Hepatocyte (in vitro differentiated cells): ENCODE results near the gene TERB2. TPM values are rescaled to one million over a fixed set of nuclear protein-coding genes. Genes with fewer than 3 reads are reported as not detected.
A peak's percentile ranks its signal among the peaks of the same experiment; 100 is the strongest.
"Not testable (repeated sequence)": the region's sequence is repeated elsewhere in the genome, so short reads cannot be mapped to it uniquely, and the experiment has no call there.

Experiments
- DNase-seq: peaks from one replicate; pipeline ENCODE4 v3.0.0-alpha.2; 2016; ENCODE audit warnings: low spot score
- H2AFZ ChIP-seq: fragments of 200-600 bp; sonication (generic); 2 replicates; pipeline ENCODE4 v1.6.0; 2016; ENCODE audit warnings: antibody characterized with exemption, mild to moderate bottlenecking
- H3K27ac ChIP-seq: fragments of 200-600 bp; sonication (generic); 2 replicates; pipeline ENCODE4 v1.5.1; 2016; ENCODE audit warnings: mild to moderate bottlenecking
- H3K27me3 ChIP-seq: fragments of 200-600 bp; sonication (generic); 2 replicates; pipeline ENCODE4 v1.6.1; 2016
- H3K36me3 ChIP-seq: fragments of 200-600 bp; sonication (generic); replicated peaks from 2 replicates; pipeline ENCODE4 v1.5.1; 2016; ENCODE audit warnings: low read depth; ENCODE audit not compliant: insufficient read depth
- H3K4me1 ChIP-seq: fragments of 200-600 bp; sonication (generic); 2 replicates; pipeline ENCODE4 v1.5.1; 2016; ENCODE audit warnings: mild to moderate bottlenecking, moderate library complexity; ENCODE audit not compliant: insufficient read depth
- H3K4me2 ChIP-seq: fragments of 200-600 bp; sonication (generic); 2 replicates; pipeline ENCODE4 v1.6.0; 2016
- H3K4me3 ChIP-seq: fragments of 200-600 bp; sonication (generic); 2 replicates; pipeline ENCODE4 v1.5.1; 2016; ENCODE audit warnings: mild to moderate bottlenecking
- H3K79me2 ChIP-seq: fragments of 200-600 bp; sonication (generic); 2 replicates; pipeline ENCODE4 v1.6.0; 2017; ENCODE audit warnings: mild to moderate bottlenecking
- H3K9me2 ChIP-seq: fragments of 200-600 bp; sonication (generic); replicated peaks from 2 replicates; pipeline ENCODE4 v1.6.0; 2017; ENCODE audit warnings: mild to moderate bottlenecking; ENCODE audit not compliant: insufficient read depth
- H3K9me3 ChIP-seq: fragments of 200-600 bp; sonication (generic); 2 replicates; pipeline ENCODE4 v1.5.1; 2016; ENCODE audit warnings: low read depth, mild to moderate bottlenecking
- H4K20me1 ChIP-seq: fragments of 200-600 bp; sonication (generic); 2 replicates; pipeline ENCODE4 v1.6.0; 2016; ENCODE audit warnings: mild to moderate bottlenecking; ENCODE audit not compliant: insufficient read depth, poor library complexity, severe bottlenecking
- CTCF ChIP-seq: fragments of 200-600 bp; sonication (generic); IDR thresholded peaks from 2 replicates; pipeline ENCODE4 v1.5.1; 2016; ENCODE audit warnings: antibody characterized with exemption, mild to moderate bottlenecking; ENCODE audit not compliant: poor library complexity
- EZH2 ChIP-seq: fragments of 200-600 bp; sonication (generic); IDR thresholded peaks from 2 replicates; pipeline ENCODE4 v1.6.1; 2016; ENCODE audit warnings: antibody characterized with exemption, mild to moderate bottlenecking, borderline replicate concordance
- EZH2phosphoT487 ChIP-seq: fragments of 200-600 bp; sonication (generic); IDR thresholded peaks from one replicate; pipeline ENCODE4 v1.6.1; 2018; ENCODE audit warnings: antibody characterized with exemption, mild to moderate bottlenecking, low read depth, moderate library complexity; ENCODE audit not compliant: unreplicated experiment, severe bottlenecking
- WGBS: methylation state at CpG from one replicate; pipeline ENCODE4 v1.1.6; 2016; ENCODE audit warnings: low lambda C conversion rate; ENCODE audit errors: missing lambda C conversion rate; 5-methylcytosine and 5-hydroxymethylcytosine counted together
- polyA plus RNA-seq: library from polyadenylated mRNA; unstranded; fragments of >200 nt; fragmentation: Nextera tagmentation; extraction: Ambion mirVana; gene quantifications from 2 replicates; pipeline ENCODE4 v1.2.1, GENCODE V29; 2016
- total RNA-seq: library from RNA; depleted of rRNA; stranded (reverse); fragments of >200 nt; gene quantifications from 2 replicates; pipeline ENCODE4 v1.2.3, GENCODE V29; 2014

TERB2 gene
- total and polyA plus RNA-seq, 2 experiments from 2014 or later, result not detected

- TF ChIP-seq EZH2phosphoT487 (no peak), EZH2 (no peak), CTCF (no peak)
- Histone ChIP-seq H3K36me3 (no peaks in the 10 kb centered on the region), H3K27me3 (no peaks in the 10 kb centered on the region), H3K9me2 (no peaks in the 10 kb centered on the region), H3K4me3 (peak within 1 kb of the TSS; percentile 49), H4K20me1 (no peaks in the 10 kb centered on the region), H3K4me2 (peak within 1 kb of the TSS; percentile 88), H3K9me3 (no peaks in the 10 kb centered on the region), H3K4me1 (peaks cover 12% of the 10 kb centered on the region), H3K27ac (peak within 1 kb of the TSS; percentile 76), H3K79me2 (peaks cover 29% of the 10 kb centered on the region), H2AFZ (peak within 1 kb of the TSS; percentile 82)
- under 1% methylated on average over 26 of the region's 48 CpGs for WGBS
- peak; percentile 98 for DNase-seq
Observed at GRCh38 chr15:45022871-45023658, 66.6 kb downstream of the TERB2 start, which contains the start of gene SORD. Gene SORD (plus strand): TSS chr15:45023195. CDS start chr15:45023284, 89 bp downstream.

- 12% methylated on average over 4 of the region's 4 CpGs for WGBS
- Histone ChIP-seq H4K20me1 (no peaks in the 10 kb centered on the region), H3K27me3 (no peaks in the 10 kb centered on the region), H3K27ac (peak overlapping the region; percentile 76), H3K9me2 (no peaks in the 10 kb centered on the region), H3K4me2 (peak overlapping the region; percentile 88), H3K36me3 (no peaks in the 10 kb centered on the region), H3K79me2 (peaks cover 36% of the 10 kb centered on the region), H2AFZ (peak overlapping the region; percentile 59), H3K4me3 (peak overlapping the region; percentile 49), H3K9me3 (no peaks in the 10 kb centered on the region), H3K4me1 (peaks cover 12% of the 10 kb centered on the region)
- peak; percentile 27 for DNase-seq
- TF ChIP-seq EZH2phosphoT487 (no peak), EZH2 (no peak), CTCF (no peak)
Observed at GRCh38 chr15:45023659-45024225, 67.3 kb downstream of the TERB2 start.

GRCh38 chr15:45024649-45025048 lies 68.2 kb downstream of the TERB2 start:
- Histone ChIP-seq H3K4me1 (peaks cover 12% of the 10 kb centered on the region), H3K4me2 (peak overlapping the region; percentile 88), H3K79me2 (peaks cover 44% of the 10 kb centered on the region)
- not testable (repeated sequence) for H3K9me3 ChIP-seq, H3K27ac ChIP-seq, H4K20me1 ChIP-seq, H3K27me3 ChIP-seq, H2AFZ ChIP-seq, DNase-seq, H3K4me3 ChIP-seq, H3K9me2 ChIP-seq, H3K36me3 ChIP-seq
- WGBS, result 68% methylated on average over 3 of the region's 3 CpGs

GRCh38 chr15:45025627-45026026 lies 69.1 kb downstream of the TERB2 start:
- not testable (repeated sequence) for H3K4me3 ChIP-seq, H3K9me3 ChIP-seq, H2AFZ ChIP-seq, H3K36me3 ChIP-seq, H3K27me3 ChIP-seq, H3K9me2 ChIP-seq, H4K20me1 ChIP-seq, H3K27ac ChIP-seq, DNase-seq
- peaks cover 49% of the 10 kb centered on the region for H3K79me2 ChIP-seq
- H3K4me2 ChIP-seq, result peak overlapping the region; percentile 55
- peaks cover 12% of the 10 kb centered on the region for H3K4me1 ChIP-seq
- 82% methylated on average over 3 of the region's 3 CpGs for WGBS
